ENCODE results near the gene LIN7C. TPM values are rescaled to one million over a fixed set of nuclear protein-coding genes. Genes with fewer than 3 reads are reported as not detected.

LIN7C gene
- total RNA-seq, 1 experiment from 2014 or later, result 15.5 TPM

DNA sequence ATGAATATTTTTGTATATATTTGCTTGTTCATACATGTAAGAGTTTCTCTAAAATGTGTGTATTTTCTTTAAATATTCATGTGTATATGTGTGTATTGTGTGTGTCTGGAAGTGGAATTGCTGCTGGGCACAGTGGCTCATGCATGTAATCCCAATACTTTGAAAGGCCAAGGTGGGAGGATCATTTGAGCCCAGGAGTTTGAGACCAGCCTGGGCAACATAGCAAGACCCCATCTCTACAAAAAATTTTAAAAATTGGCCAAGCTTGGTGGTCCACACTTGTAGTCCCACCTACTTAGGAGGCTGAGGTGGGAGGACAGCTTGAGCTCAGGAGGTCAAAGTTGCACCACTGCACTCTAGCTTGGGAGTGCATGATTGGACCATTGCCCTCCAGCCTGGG, 29.3 kb downstream of the LIN7C start:
- no peak for DNase-seq (ENCODE audit: low read depth)
- in situ Hi-C loops (cut with HindIII; ENCODE audit: low pct_unique_long_range_greater_than_20kb, low sequenced_read_pairs), result no loop called here

DNA sequence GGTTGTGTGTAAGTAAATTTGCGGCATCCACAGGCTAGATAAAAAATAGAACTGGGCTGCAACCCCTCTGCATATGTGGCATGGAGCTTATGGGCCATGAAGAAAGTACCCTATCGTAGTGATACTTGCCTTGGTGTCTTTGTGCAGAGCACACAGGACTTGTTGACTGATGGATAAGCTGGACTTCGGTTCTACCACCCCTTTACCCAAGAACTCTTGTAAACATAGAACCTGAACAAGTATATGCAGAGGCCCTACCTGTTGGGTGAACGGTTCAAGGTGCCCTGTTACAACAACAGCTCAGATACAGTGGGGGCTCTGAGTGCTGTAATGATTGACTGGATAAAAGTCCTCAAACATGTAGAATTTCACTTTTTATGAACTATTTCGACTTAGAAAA, 30.9 kb downstream of the LIN7C start:
- in situ Hi-C loops (cut with HindIII; ENCODE audit: low pct_unique_long_range_greater_than_20kb, low sequenced_read_pairs), result no loop called here
- no peak for DNase-seq (ENCODE audit: low read depth)

DNA sequence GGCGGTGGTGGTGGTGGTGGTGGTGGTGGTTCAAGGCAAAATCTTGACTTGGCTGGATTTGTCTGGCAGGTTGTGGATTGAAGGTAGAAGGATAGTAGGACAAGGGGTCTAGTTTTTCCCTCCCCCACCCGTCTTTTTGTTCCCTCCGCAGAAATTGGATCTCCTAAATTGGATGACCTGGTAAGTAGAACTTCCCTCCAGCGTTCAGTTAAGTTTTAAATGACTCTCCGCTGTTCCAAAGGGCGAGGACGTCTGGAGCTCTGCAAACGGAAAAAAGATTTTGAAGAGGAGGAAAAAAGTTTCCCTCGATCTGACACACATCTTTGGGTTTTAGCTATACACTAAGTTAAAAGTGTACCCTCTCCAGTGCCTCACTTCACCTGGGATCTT, 33.6 kb downstream of the LIN7C start:
- peak; percentile 62 for DNase-seq (ENCODE audit: low read depth)
- in situ Hi-C loops (cut with HindIII; ENCODE audit: low pct_unique_long_range_greater_than_20kb, low sequenced_read_pairs), result loop anchor here (25.0 kb wide), 1 partner anchor 286 kb away; no protein-coding TSS in a partner anchor

DNA sequence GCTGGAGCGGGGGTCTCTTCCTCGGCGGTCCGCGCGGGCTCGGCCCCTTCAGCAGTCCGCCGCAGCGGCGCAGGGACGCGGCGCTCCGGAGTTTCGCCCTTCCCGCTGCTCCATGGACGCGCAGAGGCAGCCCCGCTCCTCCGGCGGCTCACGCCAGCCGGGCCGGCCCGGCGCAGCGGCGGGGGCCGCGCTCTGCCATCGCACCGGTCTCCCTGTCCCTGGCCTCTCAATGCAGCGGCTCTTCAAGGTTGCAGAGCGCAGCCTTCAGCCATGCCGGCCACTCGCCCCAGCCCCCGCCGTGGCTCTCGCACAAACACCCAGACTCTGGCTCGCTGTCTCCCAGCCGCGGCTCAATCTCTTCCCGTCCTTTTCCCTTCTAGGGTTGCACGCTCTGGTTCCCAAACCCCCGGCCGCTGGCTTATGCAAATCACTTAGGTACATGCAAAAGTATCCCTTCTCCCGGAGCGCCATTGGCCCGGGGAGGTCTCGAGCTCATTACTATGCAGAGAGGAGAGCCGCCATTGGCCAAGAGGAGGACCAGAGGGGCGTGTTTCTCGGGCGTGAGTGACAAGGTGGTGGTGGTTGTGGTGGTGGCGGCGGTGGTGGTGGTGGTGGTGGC, 34.1 kb downstream of the LIN7C start, which contains the start of gene LGR4:
Gene LGR4, minus strand, starts transcription at position 393 of the 619 bp plus-strand sequence. CDS start 488 bp downstream, outside the sequence.
- in situ Hi-C loops (cut with HindIII; ENCODE audit: low pct_unique_long_range_greater_than_20kb, low sequenced_read_pairs), result loop anchor here (25.0 kb wide), 1 partner anchor 285 kb away; no protein-coding TSS in a partner anchor
- peak; percentile 97 for DNase-seq (ENCODE audit: low read depth)

DNA sequence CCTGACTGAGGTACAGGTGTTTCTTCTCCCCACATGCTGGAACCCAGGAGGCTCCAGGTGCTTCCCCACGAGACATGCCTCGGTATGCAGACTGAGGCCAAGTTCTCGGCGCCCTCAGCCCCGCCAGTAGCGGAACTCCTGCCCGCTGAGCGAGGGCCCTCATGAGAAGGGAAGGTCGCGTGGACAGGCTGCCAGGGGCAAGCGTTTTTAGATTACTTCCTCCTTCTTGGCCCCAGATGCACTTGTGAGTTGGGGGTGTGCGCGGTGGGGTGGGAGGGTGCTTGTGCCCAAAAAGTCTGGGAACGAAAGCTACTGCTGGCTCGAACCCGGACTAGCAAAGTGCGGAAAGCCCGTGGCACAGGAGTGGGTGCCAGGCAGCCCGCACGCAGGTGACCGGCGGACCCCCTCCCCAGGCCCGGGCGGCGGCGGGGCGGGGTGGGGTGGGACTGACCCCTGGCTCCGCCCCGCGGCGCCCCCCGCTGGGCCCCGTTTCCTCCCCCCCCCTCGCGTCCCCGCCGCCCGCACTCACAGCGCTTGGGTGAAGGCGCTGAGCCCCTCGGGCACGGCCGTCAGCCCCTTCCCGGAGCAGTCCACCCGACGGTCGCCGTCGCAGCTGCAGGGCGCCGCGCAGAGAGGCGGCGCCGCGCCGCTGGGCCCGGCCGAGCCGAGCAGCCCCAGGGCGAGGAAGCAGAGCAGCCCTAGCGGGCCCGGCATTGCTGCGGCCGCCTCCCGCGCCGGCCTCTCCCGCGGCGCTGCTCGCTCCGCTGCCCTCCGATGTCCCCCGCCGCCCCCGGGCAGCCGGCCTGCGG, 34.8 kb downstream of the LIN7C start:
- DNase-seq (ENCODE audit: low read depth), result no peak
- in situ Hi-C loops (cut with HindIII; ENCODE audit: low pct_unique_long_range_greater_than_20kb, low sequenced_read_pairs), result loop anchor here (25.0 kb wide), 1 partner anchor 284 kb away; no protein-coding TSS in a partner anchor

DNA sequence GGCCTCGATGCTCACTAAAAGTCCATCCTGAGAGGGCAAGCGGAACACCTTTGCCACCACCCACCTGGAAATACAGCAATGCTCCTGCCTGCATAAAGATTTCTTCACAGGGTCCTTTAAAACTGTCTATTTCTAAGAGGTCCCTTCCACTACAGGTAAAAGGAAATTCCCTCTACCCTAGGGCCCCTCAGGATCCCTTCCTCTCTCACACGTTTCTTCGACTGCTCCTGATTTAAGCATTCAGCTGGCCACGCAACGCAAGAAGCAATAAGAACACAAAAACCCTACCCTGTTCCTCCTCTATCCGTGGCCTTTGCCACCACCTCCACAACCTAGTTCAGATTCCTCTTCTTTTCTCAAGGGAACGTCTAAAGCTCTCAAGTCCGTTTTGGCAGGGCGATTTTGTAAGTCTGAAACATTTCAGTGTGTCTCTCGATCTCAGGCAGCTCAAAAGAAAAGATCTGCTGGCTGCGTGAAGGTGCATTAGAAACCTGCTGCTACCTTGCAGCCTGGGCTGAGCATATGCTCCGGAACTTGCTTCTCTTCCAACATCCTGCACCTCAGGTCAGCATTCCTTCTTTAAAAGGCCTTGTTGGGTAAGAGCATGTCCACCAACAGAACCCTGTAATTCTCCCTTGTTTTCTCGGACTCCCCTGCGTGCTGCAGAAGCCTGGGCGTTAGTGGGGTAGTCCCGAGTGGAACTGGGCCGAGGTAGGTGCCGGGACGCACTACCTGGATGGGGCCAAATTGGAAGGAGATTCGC, 35.6 kb downstream of the LIN7C start:
- in situ Hi-C loops (cut with HindIII; ENCODE audit: low pct_unique_long_range_greater_than_20kb, low sequenced_read_pairs), result loop anchor here (25.0 kb wide), 1 partner anchor 284 kb away; no protein-coding TSS in a partner anchor
- DNase-seq (ENCODE audit: low read depth), result peak; percentile 45

DNA sequence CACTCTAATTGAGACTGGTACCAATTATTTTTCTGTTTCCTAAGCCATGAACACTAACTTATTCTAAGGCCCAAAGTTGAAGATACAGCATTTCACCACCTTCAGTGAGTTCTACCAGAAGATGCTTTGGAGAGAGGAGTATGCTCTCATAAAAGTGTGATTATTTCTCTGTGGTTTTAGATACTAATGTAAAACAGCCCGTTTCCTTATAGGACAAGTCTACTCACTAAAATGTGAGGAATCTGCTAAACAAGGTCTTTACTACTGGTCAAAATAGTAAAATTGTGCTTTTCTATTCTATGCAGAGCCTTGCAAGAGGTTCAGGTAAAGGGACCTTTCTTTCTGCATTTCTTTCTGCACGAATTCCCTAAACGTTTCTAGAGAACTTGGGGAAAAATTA, 36.4 kb downstream of the LIN7C start:
- no peak for DNase-seq (ENCODE audit: low read depth)
- in situ Hi-C loops (cut with HindIII; ENCODE audit: low pct_unique_long_range_greater_than_20kb, low sequenced_read_pairs), result loop anchor here (25.0 kb wide), 1 partner anchor 283 kb away; no protein-coding TSS in a partner anchor

DNA sequence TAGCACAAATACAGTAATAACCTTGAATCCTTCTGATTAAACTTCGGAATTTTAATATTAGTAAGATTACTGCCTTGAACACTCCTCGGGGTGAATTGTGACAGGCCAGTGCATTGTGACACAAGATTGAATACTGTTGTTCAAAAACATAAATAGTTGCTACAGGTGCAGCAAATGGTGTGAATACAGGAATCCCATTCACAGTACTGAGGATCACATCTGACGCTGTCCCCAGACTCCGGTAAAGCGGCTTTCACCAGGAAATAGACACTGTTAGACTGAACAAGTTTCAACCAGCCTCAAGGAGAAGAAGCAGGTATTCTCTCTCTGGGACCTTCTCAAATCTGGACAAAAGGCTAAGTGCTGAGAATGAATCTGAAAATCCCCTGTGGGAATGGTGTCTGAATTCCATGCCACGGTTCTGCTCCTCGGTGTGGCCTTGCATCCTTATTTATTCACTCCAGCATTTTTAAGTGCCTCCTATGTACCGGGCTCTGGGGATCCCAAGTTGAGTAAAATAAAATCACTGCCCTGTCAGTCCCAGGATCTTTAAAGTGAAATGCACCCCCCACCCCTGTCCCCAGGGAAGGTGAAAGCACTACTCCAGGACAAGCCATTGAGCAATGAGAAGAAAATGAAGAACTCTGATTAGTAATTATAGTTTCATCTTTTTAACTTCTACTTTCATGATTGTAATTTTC, 37.4 kb downstream of the LIN7C start:
- in situ Hi-C loops (cut with HindIII; ENCODE audit: low pct_unique_long_range_greater_than_20kb, low sequenced_read_pairs), result loop anchor here (25.0 kb wide), 1 partner anchor 282 kb away; no protein-coding TSS in a partner anchor
- no peak for DNase-seq (ENCODE audit: low read depth)

DNA sequence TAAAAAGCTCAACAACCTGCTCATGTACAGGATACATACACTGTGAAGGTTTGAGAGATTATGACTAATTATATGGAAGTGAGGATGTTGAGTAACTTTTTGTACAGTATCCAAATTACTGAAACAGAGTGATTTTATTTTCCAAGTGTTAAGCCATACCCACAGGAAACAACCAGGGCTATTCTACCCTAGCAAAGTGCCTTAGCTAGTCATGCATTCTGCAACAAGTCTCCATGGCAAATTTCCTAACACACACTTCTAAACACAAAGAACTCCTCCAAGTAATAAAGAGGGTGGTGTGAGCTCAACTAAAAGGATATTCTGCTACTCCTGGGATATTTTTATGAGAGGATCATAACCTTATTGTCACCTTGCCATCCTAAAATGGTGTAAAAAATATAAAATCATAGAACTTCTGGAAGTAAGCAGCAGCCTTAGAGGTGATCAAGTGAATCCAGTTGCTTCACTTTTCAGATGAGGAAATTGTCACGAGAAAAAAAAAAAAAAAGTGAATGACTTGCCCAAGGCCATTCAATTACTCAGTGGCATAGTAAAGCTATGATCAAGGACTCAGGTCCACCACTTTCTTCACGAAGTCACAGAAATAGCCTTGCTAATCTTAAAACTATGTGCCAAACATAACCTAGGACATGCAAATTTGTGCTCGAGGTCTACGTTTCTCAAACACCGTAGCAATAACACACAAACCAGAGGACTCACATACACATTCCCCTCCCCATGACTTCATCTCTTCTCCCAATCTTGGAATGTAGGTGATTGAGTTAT, 38.2 kb downstream of the LIN7C start:
- DNase-seq (ENCODE audit: low read depth), result peak; percentile 85
- in situ Hi-C loops (cut with HindIII; ENCODE audit: low pct_unique_long_range_greater_than_20kb, low sequenced_read_pairs), result loop anchor here (25.0 kb wide), 1 partner anchor 281 kb away; no protein-coding TSS in a partner anchor

DNA sequence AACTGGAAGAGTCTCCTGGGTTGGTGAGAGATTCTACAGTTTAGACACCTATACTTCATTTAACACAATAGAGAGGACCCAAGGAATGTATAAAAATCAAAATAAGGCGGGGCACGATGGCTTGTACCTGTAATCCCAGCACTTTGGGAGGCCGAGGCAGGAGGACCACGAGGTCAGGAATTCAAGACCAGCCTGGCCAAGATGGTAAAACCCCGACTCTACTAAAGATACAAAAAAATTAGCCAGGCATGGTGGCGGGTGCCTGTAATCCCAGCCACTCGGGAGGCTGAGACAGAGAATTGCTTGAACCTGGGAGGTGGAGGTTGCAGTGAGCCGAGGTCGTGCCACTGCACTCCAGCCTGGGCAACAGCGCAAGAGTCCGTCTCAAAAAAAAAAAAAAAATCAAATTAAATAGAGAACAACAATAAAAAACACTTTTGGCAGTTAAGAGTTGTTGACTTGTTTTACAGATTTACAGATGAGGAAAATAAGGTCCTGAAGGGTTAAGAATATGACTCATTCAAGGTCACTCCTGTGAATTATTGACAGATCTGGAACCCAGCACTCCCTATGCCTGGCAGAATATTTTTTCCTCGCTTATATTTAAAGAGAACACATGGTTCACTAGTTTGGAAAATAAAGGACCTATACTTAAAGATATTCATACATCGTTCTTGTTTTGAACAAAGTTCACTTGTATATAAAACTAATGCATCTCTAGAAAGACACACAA, 39.2 kb downstream of the LIN7C start:
- in situ Hi-C loops (cut with HindIII; ENCODE audit: low pct_unique_long_range_greater_than_20kb, low sequenced_read_pairs), result loop anchor here (25.0 kb wide), 1 partner anchor 280 kb away; no protein-coding TSS in a partner anchor
- DNase-seq (ENCODE audit: low read depth), result peak; percentile 57

DNA sequence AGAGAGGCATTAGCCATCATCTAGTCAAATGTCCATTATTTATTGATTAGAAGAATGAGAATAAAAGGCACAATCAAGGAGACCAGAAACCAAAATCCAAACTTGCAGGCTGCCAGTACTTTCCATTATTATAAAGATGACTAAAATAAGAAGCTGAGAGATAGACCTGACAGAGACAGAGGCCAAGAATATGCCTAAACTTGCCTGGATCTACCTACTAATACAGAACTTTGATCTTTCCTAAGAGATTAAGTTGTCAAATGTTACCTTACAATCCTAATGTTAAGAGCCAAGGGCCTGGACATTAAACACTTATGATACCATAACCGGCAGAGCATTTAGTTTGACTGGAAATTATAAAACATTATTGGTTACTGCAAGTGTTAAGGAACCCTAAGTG, 40.2 kb downstream of the LIN7C start:
- no peak for DNase-seq (ENCODE audit: low read depth)
- in situ Hi-C loops (cut with HindIII; ENCODE audit: low pct_unique_long_range_greater_than_20kb, low sequenced_read_pairs), result loop anchor here (25.0 kb wide), 1 partner anchor 279 kb away; no protein-coding TSS in a partner anchor

DNA sequence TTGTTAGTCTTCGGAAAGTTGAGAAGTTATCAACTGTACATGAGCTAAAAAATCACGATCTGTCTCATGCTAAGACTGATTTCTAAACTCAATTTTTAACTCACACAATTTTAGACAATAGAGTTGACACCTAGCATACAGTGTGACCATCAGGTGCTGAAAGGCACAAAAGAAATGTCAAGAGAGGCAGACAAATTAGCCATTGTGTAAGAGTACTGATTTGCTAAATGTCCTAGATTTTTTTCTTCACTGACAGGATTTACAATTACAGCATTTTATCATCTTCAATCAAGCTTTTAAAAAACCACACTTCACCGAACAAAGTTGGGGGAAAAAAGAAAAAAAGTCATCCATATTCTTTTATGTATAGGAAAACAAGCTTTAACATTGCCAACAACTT, 40.9 kb downstream of the LIN7C start:
- in situ Hi-C loops (cut with HindIII; ENCODE audit: low pct_unique_long_range_greater_than_20kb, low sequenced_read_pairs), result loop anchor here (25.0 kb wide), 1 partner anchor 278 kb away; no protein-coding TSS in a partner anchor

DNA sequence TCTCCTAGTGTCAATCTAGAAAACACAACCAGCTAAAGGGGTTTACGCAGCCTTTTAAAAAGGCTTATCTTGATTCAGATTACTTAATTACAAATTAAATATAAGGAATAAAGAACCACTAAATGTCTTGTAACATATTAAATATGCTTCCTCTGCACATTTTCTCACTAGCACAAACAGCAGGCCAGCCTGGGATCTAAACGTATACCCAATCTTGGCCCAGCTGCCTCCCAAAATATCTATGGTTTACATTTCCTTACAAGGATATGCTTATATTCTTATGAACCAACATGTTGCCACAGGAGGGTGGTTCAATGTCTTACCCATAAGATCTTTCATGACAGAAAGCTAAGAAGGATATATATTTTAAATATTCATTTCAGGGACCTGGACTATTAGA, 41.7 kb downstream of the LIN7C start:
- in situ Hi-C loops (cut with HindIII; ENCODE audit: low pct_unique_long_range_greater_than_20kb, low sequenced_read_pairs), result loop anchor here (25.0 kb wide), 1 partner anchor 278 kb away; no protein-coding TSS in a partner anchor
- DNase-seq (ENCODE audit: low read depth), result no peak

More for the DNA sequence above, 40.9 kb downstream of the LIN7C start:
- DNase-seq (ENCODE audit: low read depth), result no peak

DNA sequence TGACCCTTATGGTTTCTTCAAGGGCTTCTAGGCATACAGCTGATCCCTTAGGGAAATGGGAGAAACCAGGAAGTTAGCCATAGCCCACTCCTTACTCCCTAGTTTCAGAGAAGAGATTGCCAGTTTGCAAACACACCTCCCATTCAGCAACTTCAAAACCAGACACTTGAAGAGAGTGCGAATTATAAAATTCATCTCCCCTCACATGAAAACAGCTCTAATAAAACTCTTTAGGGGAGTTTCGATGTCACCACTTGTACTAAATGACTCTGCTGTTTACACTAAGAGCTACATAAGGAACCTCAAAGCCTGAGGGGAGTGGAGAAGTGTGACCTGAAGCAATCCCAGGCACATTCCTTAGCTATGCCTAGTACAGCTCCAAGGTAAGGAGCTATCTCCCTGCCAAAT, 42.3 kb downstream of the LIN7C start:
- in situ Hi-C loops (cut with HindIII; ENCODE audit: low pct_unique_long_range_greater_than_20kb, low sequenced_read_pairs), result loop anchor here (25.0 kb wide), 1 partner anchor 277 kb away; no protein-coding TSS in a partner anchor
- DNase-seq (ENCODE audit: low read depth), result peak; percentile 67

DNA sequence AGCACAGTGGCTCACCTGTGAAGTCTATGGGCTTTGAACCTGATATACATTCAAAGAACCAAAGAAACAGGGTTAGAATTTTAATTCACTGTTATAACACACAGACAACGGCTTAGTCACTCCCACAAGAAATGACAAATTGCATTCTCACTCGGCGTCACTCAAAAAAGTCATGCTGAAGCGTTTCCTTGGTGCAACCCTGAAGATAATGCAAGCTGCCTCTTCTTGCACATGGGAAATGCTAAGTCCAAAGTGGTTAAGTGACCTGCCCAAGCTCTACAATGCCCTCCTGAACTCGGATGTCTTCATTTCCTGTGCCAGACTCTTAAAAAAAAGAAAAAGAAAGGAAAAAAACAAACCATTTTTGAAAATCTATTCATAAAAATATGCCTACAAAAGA, 44.0 kb downstream of the LIN7C start:
- DNase-seq (ENCODE audit: low read depth), result peak; percentile 46
- in situ Hi-C loops (cut with HindIII; ENCODE audit: low pct_unique_long_range_greater_than_20kb, low sequenced_read_pairs), result loop anchor here (25.0 kb wide), 1 partner anchor 275 kb away; no protein-coding TSS in a partner anchor
